Thyroid gland (tissue), 4 donors: ENCODE data around the gene SETD3. TPM values are rescaled to one million over a fixed set of nuclear protein-coding genes. Genes with fewer than 3 reads are reported as not detected.

Source experiments
- DNase-seq, 2 donors: peaks; one replicate each; pipeline ENCODE4 v3.0.0-alpha.2; 2019
- H3K27ac ChIP-seq, 3 donors: fragments of 200-600 bp; sonication (generic); 1 replicate in 2 of 3; 2 replicates in 1 of 3; pipeline ENCODE4 v1.5.1; 2016 to 2019; ENCODE audit warnings: mild to moderate bottlenecking in 1 of 3, moderate library complexity in 1 of 3
- H3K27me3 ChIP-seq: fragments of 200-600 bp; sonication (generic); one replicate; pipeline ENCODE4 v1.5.1; 2019
- H3K36me3 ChIP-seq, 2 donors: fragments of 200-600 bp; sonication (generic); one replicate each; pipeline ENCODE4 v1.5.1; 2016 to 2019
- H3K4me1 ChIP-seq, 2 donors: fragments of 200-600 bp; sonication (generic); one replicate each; pipeline ENCODE4 v1.5.1; 2017 to 2019
- H3K4me3 ChIP-seq, 3 donors: fragments of 200-600 bp; sonication (generic); replicated peaks in 1 of 3; 1 replicate in 2 of 3; 2 replicates in 1 of 3; pipeline ENCODE4 v1.5.1; 2016; ENCODE audit warnings: mild to moderate bottlenecking in 1 of 3
- H3K9me3 ChIP-seq: fragments of 200-600 bp; sonication (generic); one replicate; pipeline ENCODE4 v1.5.1; 2017
- CTCF ChIP-seq, 6 experiments: fragments of 200-600 bp in 3 of 6; fragments of 450-650 bp in 3 of 6; sonication (generic) in 3 of 6; IDR thresholded peaks; one replicate each; pipeline ENCODE4 v1.5.1; 2016 to 2019; ENCODE audit warnings: antibody characterized with exemption in 6 of 6, mild to moderate bottlenecking in 2 of 6, inconsistent platforms in 1 of 6, moderate library complexity in 1 of 6
- POLR2A ChIP-seq, 2 donors: fragments of 450-650 bp; IDR thresholded peaks; one replicate each; pipeline ENCODE4 v1.6.1; 2017; ENCODE audit warnings: antibody characterized with exemption in 2 of 2, mild to moderate bottlenecking in 2 of 2, moderate library complexity in 1 of 2
- WGBS, 2 donors: methylation state at CpG; one replicate each; pipeline ENCODE4 v1.1.5; 2017; 5-methylcytosine and 5-hydroxymethylcytosine counted together
- intact Hi-C: fragments of 100-400 bp; cut with DNase I; formaldehyde crosslinking; loops from one replicate; pipeline ENCODE4 v1.15.1; 2023
- total RNA-seq, 4 donors: library from RNA; depleted of rRNA; stranded (reverse); fragments of >200 nt; gene quantifications; one replicate each; pipeline ENCODE4 v1.2.3, GENCODE V29; 2016

SETD3 gene
- total RNA-seq, 4 donors from 2014 or later, result 119 to 141 (median 130) TPM

DNA sequence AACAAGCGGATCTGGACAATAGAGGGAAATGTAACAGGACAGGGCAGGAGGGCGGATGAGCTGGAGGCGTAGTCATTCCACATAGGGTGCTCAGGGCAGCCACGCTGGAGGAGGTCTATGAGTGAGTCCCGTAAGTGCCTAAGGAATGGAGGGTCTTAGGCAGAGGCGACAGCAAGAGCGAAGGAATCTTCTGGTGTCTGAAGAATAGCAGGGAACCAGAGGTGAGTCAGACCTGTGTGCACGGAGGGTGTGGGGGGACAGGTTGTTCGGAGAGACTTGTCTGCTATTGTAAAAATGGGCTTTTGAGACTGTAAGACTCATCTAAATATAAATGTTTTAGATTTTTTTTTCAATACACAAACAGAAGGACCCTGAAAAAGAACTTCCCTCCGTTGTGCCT, 70.6 kb downstream of the SETD3 start:
- peaks cover 7 to 8% of the 10 kb centered on the region in 2 donors for H3K36me3 ChIP-seq
- no peak for DNase-seq
- no peak overlapping the region for H3K27ac ChIP-seq
- H3K4me1 ChIP-seq, result no peaks in the 10 kb centered on the region
- no peak overlapping the region for H3K4me3 ChIP-seq
- WGBS, 2 donors, result 93% methylated on average over 10 of the region's 10 CpGs
- H3K9me3 ChIP-seq, result no peaks in the 10 kb centered on the region
- TF ChIP-seq POLR2A (IDR thresholded peaks at IDR 0.05) (no peak), CTCF (IDR thresholded peaks at IDR 0.05) (no peak)
- H3K27me3 ChIP-seq, result no peaks in the 10 kb centered on the region
- intact Hi-C loops, result no loop called here

GRCh38 chr14:99408971-99409289, 71.7 kb downstream of the SETD3 start:
- Histone ChIP-seq H3K4me3 (no peak overlapping the region), H3K36me3 (peaks cover 18 to 19% of the 10 kb centered on the region in 2 donors), H3K27me3 (no peaks in the 10 kb centered on the region), H3K9me3 (no peaks in the 10 kb centered on the region), H3K27ac (no peak overlapping the region), H3K4me1 (no peaks in the 10 kb centered on the region)
- intact Hi-C loops, result no loop called here
- no peak for DNase-seq
- no peak for TF ChIP-seq CTCF (IDR thresholded peaks at IDR 0.05)
- TF ChIP-seq POLR2A (IDR thresholded peaks at IDR 0.05), result no peak
- 83 to 88% methylated on average over 5 to 7 of the region's 7 CpGs for WGBS, 2 donors

DNA sequence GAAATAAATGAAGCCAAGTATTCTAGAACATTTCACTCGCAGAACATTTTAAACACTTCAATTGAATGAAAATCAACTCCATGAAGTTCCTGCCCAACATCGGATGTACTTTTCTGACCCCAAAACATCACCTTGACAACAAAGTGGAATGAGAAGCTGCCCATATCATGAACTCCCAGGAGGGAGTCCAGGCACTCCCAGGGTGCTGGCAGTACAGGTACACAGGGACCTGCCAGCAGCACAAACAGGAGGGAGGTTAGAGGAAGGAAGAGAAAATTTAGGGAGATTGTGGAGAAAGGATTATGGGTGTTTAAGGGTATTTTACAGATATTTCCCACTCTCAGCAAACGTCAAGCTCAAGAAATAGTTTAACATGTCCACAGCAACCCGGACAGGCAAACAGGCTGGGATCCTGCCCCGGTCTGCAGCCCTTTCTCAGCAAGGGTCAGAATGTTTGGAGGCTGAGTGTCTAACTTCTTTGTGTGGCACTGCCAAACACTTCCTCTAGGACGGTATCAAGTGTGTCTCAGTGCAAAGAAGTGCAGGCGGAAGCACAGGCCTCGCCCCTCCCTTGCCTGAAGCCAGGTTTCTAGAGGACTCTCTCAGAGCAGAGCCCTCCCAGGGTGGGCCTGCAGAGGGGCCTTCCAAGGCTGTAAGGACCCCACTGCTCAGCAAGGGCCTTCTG, 72.2 kb downstream of the SETD3 start:
- H3K36me3 ChIP-seq, result peaks cover 20 to 22% of the 10 kb centered on the region in 2 donors
- no peaks in the 10 kb centered on the region for H3K9me3 ChIP-seq
- intact Hi-C loops, result no loop called here
- no peaks in the 10 kb centered on the region for H3K27me3 ChIP-seq
- no peak overlapping the region for H3K4me3 ChIP-seq
- no peak for TF ChIP-seq POLR2A (IDR thresholded peaks at IDR 0.05)
- no peak for TF ChIP-seq CTCF (IDR thresholded peaks at IDR 0.05)
- no peaks in the 10 kb centered on the region for H3K4me1 ChIP-seq
- no peak overlapping the region for H3K27ac ChIP-seq
- WGBS, 2 donors, result 85 to 89% methylated on average over 8 of the region's 8 CpGs
- no peak for DNase-seq

DNA sequence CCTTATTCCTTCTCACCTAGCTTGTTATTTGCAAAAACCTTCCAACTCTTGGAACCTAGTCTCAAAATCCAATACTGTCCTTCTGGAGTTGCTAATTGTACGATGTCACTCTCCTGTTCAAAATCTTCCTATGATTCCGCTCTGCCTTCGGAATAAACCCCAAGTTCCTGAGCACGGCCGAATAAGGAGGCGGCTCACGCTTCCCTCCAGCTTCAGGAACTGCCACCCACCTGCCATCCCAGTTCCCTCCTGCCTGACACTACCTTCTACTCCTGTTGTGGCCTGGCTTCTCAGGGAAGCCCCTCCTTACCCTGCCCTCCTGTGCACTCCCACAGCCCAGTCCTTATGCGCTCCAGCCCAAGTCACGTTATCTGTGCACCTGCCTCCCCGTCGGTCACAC, 73.2 kb downstream of the SETD3 start:
- WGBS, 2 donors, result 92% methylated on average over 10 to 11 of the region's 11 CpGs
- DNase-seq, result no peak
- intact Hi-C loops, result no loop called here
- Histone ChIP-seq H3K27me3 (no peaks in the 10 kb centered on the region), H3K4me1 (no peaks in the 10 kb centered on the region), H3K4me3 (no peak overlapping the region), H3K9me3 (no peaks in the 10 kb centered on the region), H3K36me3 (peaks cover 19 to 20% of the 10 kb centered on the region in 2 donors), H3K27ac (no peak overlapping the region)
- no peak for TF ChIP-seq CTCF (IDR thresholded peaks at IDR 0.05)
- TF ChIP-seq POLR2A (IDR thresholded peaks at IDR 0.05), result no peak

- H3K27ac ChIP-seq, result no peak overlapping the region
- intact Hi-C loops, result no loop called here
- H3K27me3 ChIP-seq, result no peaks in the 10 kb centered on the region
- no peaks in the 10 kb centered on the region for H3K4me1 ChIP-seq
- H3K9me3 ChIP-seq, result no peaks in the 10 kb centered on the region
- no peak for TF ChIP-seq CTCF (IDR thresholded peaks at IDR 0.05)
- TF ChIP-seq POLR2A (IDR thresholded peaks at IDR 0.05), result no peak
- peaks cover 34 to 45% of the 10 kb centered on the region in 2 donors for H3K36me3 ChIP-seq
- 93% methylated on average over 10 of the region's 10 CpGs for WGBS, 2 donors
- DNase-seq, result no peak
- no peak overlapping the region for H3K4me3 ChIP-seq
Measured at GRCh38 chr14:99402950-99403349, 77.7 kb downstream of the SETD3 start.
